Stimulated activated memory B cell treated with anti-CD40 and anti-IgM and Interleukin-4, amounts not matched to agents 10 μg/mL and 1 μg/mL and 100 μg/mL, for 72 hours (primary cell): Measurements from ENCODE around the gene C11orf54.

Experiments used
- ATAC-seq: fragments of 150-1000 bp; cut with Tn5 transposase; 2 replicates; pipeline ENCODE4 v1.10.0; 2021
- H3K27ac Mint-ChIP-seq: one replicate; pipeline ENCODE4 v1.8.0; 2022; ENCODE audit warnings: mild to moderate bottlenecking, mixed read lengths
- H3K27me3 Mint-ChIP-seq: one replicate; pipeline ENCODE4 v1.8.0; 2022; ENCODE audit warnings: mixed read lengths
- H3K36me3 Mint-ChIP-seq: one replicate; pipeline ENCODE4 v1.8.0; 2022; ENCODE audit warnings: mixed read lengths
- H3K4me1 Mint-ChIP-seq: one replicate; pipeline ENCODE4 v1.8.0; 2022; ENCODE audit warnings: mixed read lengths
- H3K4me3 Mint-ChIP-seq: one replicate; pipeline ENCODE4 v1.8.0; 2022; ENCODE audit warnings: mild to moderate bottlenecking, moderate library complexity, mixed read lengths
- H3K9me3 Mint-ChIP-seq: one replicate; pipeline ENCODE4 v1.8.0; 2022; ENCODE audit warnings: mixed read lengths

The C11orf54 gene

GRCh38 chr11:93741094-93741881 lies at the start of gene C11orf54, which contains the start of gene TAF1D:
Gene C11orf54 (plus strand): TSS chr11:93741672. CDS start chr11:93747394, 5,722 bp downstream.
Gene TAF1D (minus strand): TSS chr11:93741495. CDS start chr11:93739304, 2,191 bp downstream.
- Mint-ChIP-seq H3K4me1 (peaks cover 42% of the 10 kb centered on the region), H3K27me3 (no peaks in the 10 kb centered on the region), H3K36me3 (peaks cover 59% of the 10 kb centered on the region), H3K4me3 (peak within 1 kb of the TSS; percentile 97), H3K9me3 (no peaks in the 10 kb centered on the region), H3K27ac (peak within 1 kb of the TSS; percentile 98)
- peak; percentile 96 for ATAC-seq

GRCh38 chr11:93694109-93694508 lies 47.4 kb upstream of the C11orf54 start:
- Mint-ChIP-seq H3K27ac (no peak overlapping the region), H3K9me3 (no peaks in the 10 kb centered on the region), H3K27me3 (no peaks in the 10 kb centered on the region), H3K36me3 (peaks cover 63% of the 10 kb centered on the region), H3K4me1 (peaks cover 6% of the 10 kb centered on the region), H3K4me3 (no peak overlapping the region)
- ATAC-seq, result no peak

- no peaks in the 10 kb centered on the region for H3K27me3 Mint-ChIP-seq
Measured at GRCh38 chr11:93694557-93694956, 46.9 kb upstream of the C11orf54 start.

GRCh38 chr11:93697611-93698010 lies 43.9 kb upstream of the C11orf54 start:
- Mint-ChIP-seq H3K4me3 (no peak overlapping the region), H3K4me1 (no peaks in the 10 kb centered on the region), H3K9me3 (no peaks in the 10 kb centered on the region), H3K36me3 (peaks cover 65% of the 10 kb centered on the region), H3K27ac (no peak overlapping the region), H3K27me3 (no peaks in the 10 kb centered on the region)
- ATAC-seq, result no peak

More at GRCh38 chr11:93694557-93694956, 46.9 kb upstream of the C11orf54 start:
- no peak overlapping the region for H3K4me3 Mint-ChIP-seq
- H3K36me3 Mint-ChIP-seq, result peaks cover 63% of the 10 kb centered on the region
- no peak overlapping the region for H3K27ac Mint-ChIP-seq
- peaks cover 1% of the 10 kb centered on the region for H3K4me1 Mint-ChIP-seq
- H3K9me3 Mint-ChIP-seq, result no peaks in the 10 kb centered on the region
- no peak for ATAC-seq

- H3K4me1 Mint-ChIP-seq, result no peaks in the 10 kb centered on the region
- no peaks in the 10 kb centered on the region for H3K9me3 Mint-ChIP-seq
- no peaks in the 10 kb centered on the region for H3K27me3 Mint-ChIP-seq
- ATAC-seq, result no peak
- H3K36me3 Mint-ChIP-seq, result peaks cover 79% of the 10 kb centered on the region
- H3K4me3 Mint-ChIP-seq, result no peak overlapping the region
- no peak overlapping the region for H3K27ac Mint-ChIP-seq
Measured at GRCh38 chr11:93700830-93701229, 40.6 kb upstream of the C11orf54 start.

- ATAC-seq, result no peak
- H3K36me3 Mint-ChIP-seq, result peaks cover 73% of the 10 kb centered on the region
- H3K27me3 Mint-ChIP-seq, result no peaks in the 10 kb centered on the region
Measured at GRCh38 chr11:93704237-93704636, 37.2 kb upstream of the C11orf54 start.

GRCh38 chr11:93710239-93710638 lies 31.2 kb upstream of the C11orf54 start:
- Mint-ChIP-seq H3K27me3 (no peaks in the 10 kb centered on the region), H3K27ac (no peak overlapping the region), H3K4me1 (peaks cover 11% of the 10 kb centered on the region), H3K4me3 (no peak overlapping the region), H3K9me3 (peaks cover 28% of the 10 kb centered on the region), H3K36me3 (peaks cover 89% of the 10 kb centered on the region)
- no peak for ATAC-seq

More at GRCh38 chr11:93704237-93704636, 37.2 kb upstream of the C11orf54 start:
- Mint-ChIP-seq H3K4me3 (no peak overlapping the region), H3K9me3 (peaks cover 8% of the 10 kb centered on the region), H3K27ac (no peak overlapping the region), H3K4me1 (no peaks in the 10 kb centered on the region)

GRCh38 chr11:93712678-93713077 lies 28.8 kb upstream of the C11orf54 start:
- H3K36me3 Mint-ChIP-seq, result peaks cover 97% of the 10 kb centered on the region
- peaks cover 32% of the 10 kb centered on the region for H3K9me3 Mint-ChIP-seq

GRCh38 chr11:93715797-93716396 lies 25.6 kb upstream of the C11orf54 start:
- Mint-ChIP-seq H3K4me3 (no peak overlapping the region), H3K27me3 (no peaks in the 10 kb centered on the region), H3K27ac (peak overlapping the region; percentile 57), H3K36me3 (peaks cover 79% of the 10 kb centered on the region), H3K9me3 (peaks cover 12% of the 10 kb centered on the region), H3K4me1 (peaks cover 44% of the 10 kb centered on the region)
- ATAC-seq, result no peak

More at GRCh38 chr11:93712678-93713077, 28.8 kb upstream of the C11orf54 start:
- Mint-ChIP-seq H3K27me3 (no peaks in the 10 kb centered on the region), H3K4me3 (no peak overlapping the region), H3K27ac (peak overlapping the region; percentile 31), H3K4me1 (peaks cover 26% of the 10 kb centered on the region)
- no peak for ATAC-seq

- peaks cover 44% of the 10 kb centered on the region for H3K4me1 Mint-ChIP-seq
Measured at GRCh38 chr11:93717501-93717900, 24.0 kb upstream of the C11orf54 start.

GRCh38 chr11:93718057-93718563 lies 23.4 kb upstream of the C11orf54 start:
- Mint-ChIP-seq H3K27me3 (no peaks in the 10 kb centered on the region), H3K4me3 (peak overlapping the region; percentile 22), H3K9me3 (peaks cover 4% of the 10 kb centered on the region), H3K27ac (peak overlapping the region; percentile 95), H3K4me1 (peaks cover 39% of the 10 kb centered on the region), H3K36me3 (peaks cover 76% of the 10 kb centered on the region)
- ATAC-seq, result peak; percentile 87

More at GRCh38 chr11:93717501-93717900, 24.0 kb upstream of the C11orf54 start:
- H3K4me3 Mint-ChIP-seq, result no peak overlapping the region
- ATAC-seq, result no peak
- no peaks in the 10 kb centered on the region for H3K27me3 Mint-ChIP-seq
- H3K9me3 Mint-ChIP-seq, result peaks cover 7% of the 10 kb centered on the region
- peaks cover 79% of the 10 kb centered on the region for H3K36me3 Mint-ChIP-seq
- H3K27ac Mint-ChIP-seq, result peak overlapping the region; percentile 95

GRCh38 chr11:93719310-93719709 lies 22.2 kb upstream of the C11orf54 start:
- ATAC-seq, result no peak
- Mint-ChIP-seq H3K27ac (peak overlapping the region; percentile 95), H3K36me3 (peaks cover 64% of the 10 kb centered on the region), H3K4me3 (no peak overlapping the region), H3K9me3 (peaks cover 4% of the 10 kb centered on the region), H3K4me1 (peaks cover 33% of the 10 kb centered on the region), H3K27me3 (no peaks in the 10 kb centered on the region)

GRCh38 chr11:93720522-93720921 lies 20.9 kb upstream of the C11orf54 start:
- Mint-ChIP-seq H3K4me3 (no peak overlapping the region), H3K9me3 (peaks cover 4% of the 10 kb centered on the region), H3K27ac (peak overlapping the region; percentile 24), H3K4me1 (peaks cover 33% of the 10 kb centered on the region), H3K36me3 (peaks cover 56% of the 10 kb centered on the region), H3K27me3 (no peaks in the 10 kb centered on the region)
- no peak for ATAC-seq

- no peaks in the 10 kb centered on the region for H3K9me3 Mint-ChIP-seq
- no peaks in the 10 kb centered on the region for H3K27me3 Mint-ChIP-seq
- ATAC-seq, result no peak
- H3K4me1 Mint-ChIP-seq, result peaks cover 4% of the 10 kb centered on the region
- no peak overlapping the region for H3K27ac Mint-ChIP-seq
- no peak overlapping the region for H3K4me3 Mint-ChIP-seq
- peaks cover 42% of the 10 kb centered on the region for H3K36me3 Mint-ChIP-seq
Measured at GRCh38 chr11:93724089-93724488, 17.4 kb upstream of the C11orf54 start.

- Mint-ChIP-seq H3K36me3 (peaks cover 29% of the 10 kb centered on the region), H3K4me1 (no peaks in the 10 kb centered on the region), H3K27me3 (no peaks in the 10 kb centered on the region), H3K27ac (peak overlapping the region; percentile 3), H3K4me3 (no peak overlapping the region), H3K9me3 (no peaks in the 10 kb centered on the region)
- no peak for ATAC-seq
Measured at GRCh38 chr11:93727985-93728791, 13.3 kb upstream of the C11orf54 start.
